Suprapubic skin (tissue), 4 donors: ENCODE measurements around the gene TMEM128.

Experiments used
- CTCF ChIP-seq, 2 donors: fragments of 200-600 bp in 1 of 2; fragments of 450-650 bp in 1 of 2; sonication (generic) in 1 of 2; IDR thresholded peaks; one replicate each; pipeline ENCODE4 v1.5.1; 2016 to 2019; ENCODE audit warnings: antibody characterized with exemption in 2 of 2, mild to moderate bottlenecking in 1 of 2, moderate library complexity in 1 of 2
- EP300 ChIP-seq: sonication (generic); formaldehyde crosslinking; IDR thresholded peaks from one replicate; pipeline ENCODE4 v1.6.1; 2017; ENCODE audit warnings: antibody characterized with exemption
- POLR2AphosphoS5 ChIP-seq, 3 donors: sonication (generic); formaldehyde crosslinking; IDR thresholded peaks; one replicate each; pipeline ENCODE4 v1.6.1; 2017; ENCODE audit warnings: antibody characterized with exemption in 3 of 3

- TF ChIP-seq POLR2AphosphoS5 (IDR thresholded peaks at IDR 0.05) (no peak), CTCF (IDR thresholded peaks at IDR 0.05) (no peak), EP300 (no peak)
Observed at GRCh38 chr4:4233610-4234009, 14.4 kb downstream of the TMEM128 start.
